ENCODE data around the gene CLTCL1. TPM values are rescaled to one million over a fixed set of nuclear protein-coding genes. Genes with fewer than 3 reads are reported as not detected.

The CLTCL1 gene
- polyA plus RNA-seq, 1 donor (not counting 4 experiments of a cell fraction or from before 2014, with no cell fraction given), result 12.4 TPM

DNA sequence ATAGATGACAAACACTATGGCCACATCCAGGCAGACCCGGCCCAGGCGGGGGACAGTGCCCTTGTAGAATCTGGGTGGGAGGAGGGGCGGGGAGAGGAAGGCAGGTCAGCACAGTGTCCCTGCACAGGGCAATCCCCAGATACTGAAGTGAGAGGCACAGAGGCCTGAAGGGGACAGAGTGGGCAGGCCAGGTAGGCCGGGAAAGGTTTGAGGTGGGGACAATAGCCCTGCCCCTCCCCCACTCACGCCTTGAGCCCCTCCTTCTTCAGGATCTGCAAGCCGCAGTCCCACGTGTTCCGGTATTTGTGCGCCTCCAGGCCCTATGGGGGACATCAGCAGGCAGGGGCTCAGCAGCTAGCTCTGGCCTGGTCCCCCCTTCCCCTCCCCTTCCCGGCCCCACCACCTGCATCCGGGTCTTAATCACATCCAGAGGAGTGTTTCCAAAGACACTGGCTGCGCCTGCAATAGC is 115.3 kb downstream of the CLTCL1 start:
- peaks cover 8% of the 10 kb centered on the region for H3K9me1 ChIP-seq (ENCODE audit: control insufficient read depth, extremely low read depth, insufficient read depth, low read length)
- peaks cover 50% of the 10 kb centered on the region for H3K4me1 ChIP-seq (ENCODE audit: control insufficient read depth, extremely low read depth, insufficient read depth, low read length)
- H3K9me3 ChIP-seq (ENCODE audit: control insufficient read depth, low read depth, low read length), result no peaks in the 10 kb centered on the region
- H3K27ac ChIP-seq (ENCODE audit: control insufficient read depth, insufficient read depth, low read length), result no peak overlapping the region
- H4K20me1 ChIP-seq (ENCODE audit: control insufficient read depth, extremely low read depth, insufficient read depth, low read length), result peaks cover 6% of the 10 kb centered on the region
- no peak overlapping the region for H3K4me3 ChIP-seq (ENCODE audit: control insufficient read depth in 2 of 3, extremely low read depth in 1 of 3, insufficient read depth in 2 of 3, low read depth in 1 of 3, low read length in 3 of 3)
- no peak overlapping the region for H3K9ac ChIP-seq (ENCODE audit: control insufficient read depth, extremely low read depth, insufficient read depth, low read length)
- peaks cover 5 to 18% of the 10 kb centered on the region in 2 experiments for H3K36me3 ChIP-seq (ENCODE audit: control insufficient read depth in 2 of 2, extremely low read depth in 1 of 2, insufficient read depth in 2 of 2, low read length in 2 of 2)
- H3K4me2 ChIP-seq (ENCODE audit: control insufficient read depth, extremely low read depth, insufficient read depth, low read depth, low read length), result no peak overlapping the region
- no peaks in the 10 kb centered on the region for H3K27me3 ChIP-seq (ENCODE audit: control insufficient read depth, extremely low read depth, insufficient read depth, low read length)
- FAIRE-seq (no peak), DNase-seq (ENCODE audit: low read depth, low spot score) (no peak)
- no peak for TF ChIP-seq EZH2 (IDR thresholded peaks at IDR 0.05; ENCODE audit: low read length)
- TF ChIP-seq, protein P1, sequence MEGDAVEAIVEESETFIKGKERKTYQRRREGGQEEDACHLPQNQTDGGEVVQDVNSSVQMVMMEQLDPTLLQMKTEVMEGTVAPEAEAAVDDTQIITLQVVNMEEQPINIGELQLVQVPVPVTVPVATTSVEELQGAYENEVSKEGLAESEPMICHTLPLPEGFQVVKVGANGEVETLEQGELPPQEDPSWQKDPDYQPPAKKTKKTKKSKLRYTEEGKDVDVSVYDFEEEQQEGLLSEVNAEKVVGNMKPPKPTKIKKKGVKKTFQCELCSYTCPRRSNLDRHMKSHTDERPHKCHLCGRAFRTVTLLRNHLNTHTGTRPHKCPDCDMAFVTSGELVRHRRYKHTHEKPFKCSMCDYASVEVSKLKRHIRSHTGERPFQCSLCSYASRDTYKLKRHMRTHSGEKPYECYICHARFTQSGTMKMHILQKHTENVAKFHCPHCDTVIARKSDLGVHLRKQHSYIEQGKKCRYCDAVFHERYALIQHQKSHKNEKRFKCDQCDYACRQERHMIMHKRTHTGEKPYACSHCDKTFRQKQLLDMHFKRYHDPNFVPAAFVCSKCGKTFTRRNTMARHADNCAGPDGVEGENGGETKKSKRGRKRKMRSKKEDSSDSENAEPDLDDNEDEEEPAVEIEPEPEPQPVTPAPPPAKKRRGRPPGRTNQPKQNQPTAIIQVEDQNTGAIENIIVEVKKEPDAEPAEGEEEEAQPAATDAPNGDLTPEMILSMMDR (optimal IDR thresholded peaks at IDR 0.05 in 1 of 3, IDR thresholded peaks at IDR 0.05 in 1 of 3, conservative IDR thresholded peaks at IDR 0.05 in 1 of 3; ENCODE audit: extremely low read depth in 1 of 3, insufficient read depth in 2 of 3, low read length in 3 of 3), result no peak
- dilution Hi-C loops (cut with MboI; ENCODE audit: extremely low pct_ligation_motif_present, low sequenced_read_pairs), result no loop called here
- H2AFZ ChIP-seq (ENCODE audit: control insufficient read depth, low read length), result no peak overlapping the region
- peaks cover 41% of the 10 kb centered on the region for H3K79me2 ChIP-seq (ENCODE audit: control insufficient read depth, insufficient read depth, low read length)

GRCh38 chr22:19175602-19176174 is 115.8 kb downstream of the CLTCL1 start:
- DNase-seq (ENCODE audit: low read depth, low spot score), result no peak
- Histone ChIP-seq H3K27me3 (ENCODE audit: control insufficient read depth, extremely low read depth, insufficient read depth, low read length) (no peaks in the 10 kb centered on the region), H3K36me3 (ENCODE audit: control insufficient read depth in 2 of 2, extremely low read depth in 1 of 2, insufficient read depth in 2 of 2, low read length in 2 of 2) (peaks cover 5 to 18% of the 10 kb centered on the region in 2 experiments), H3K9ac (ENCODE audit: control insufficient read depth, extremely low read depth, insufficient read depth, low read length) (no peak overlapping the region), H3K27ac (ENCODE audit: control insufficient read depth, insufficient read depth, low read length) (no peak overlapping the region), H3K79me2 (ENCODE audit: control insufficient read depth, insufficient read depth, low read length) (peaks cover 41% of the 10 kb centered on the region), H2AFZ (ENCODE audit: control insufficient read depth, low read length) (no peak overlapping the region), H3K4me1 (ENCODE audit: control insufficient read depth, extremely low read depth, insufficient read depth, low read length) (peaks cover 52% of the 10 kb centered on the region), H4K20me1 (ENCODE audit: control insufficient read depth, extremely low read depth, insufficient read depth, low read length) (peaks cover 6% of the 10 kb centered on the region), H3K4me2 (ENCODE audit: control insufficient read depth, extremely low read depth, insufficient read depth, low read depth, low read length) (no peak overlapping the region), H3K4me3 (ENCODE audit: control insufficient read depth in 2 of 3, extremely low read depth in 1 of 3, insufficient read depth in 2 of 3, low read depth in 1 of 3, low read length in 3 of 3) (no peak overlapping the region), H3K9me3 (ENCODE audit: control insufficient read depth, low read depth, low read length) (no peaks in the 10 kb centered on the region), H3K9me1 (ENCODE audit: control insufficient read depth, extremely low read depth, insufficient read depth, low read length) (peaks cover 8% of the 10 kb centered on the region)
- no peak for FAIRE-seq
- dilution Hi-C loops (cut with MboI; ENCODE audit: extremely low pct_ligation_motif_present, low sequenced_read_pairs), result no loop called here
- TF ChIP-seq, protein P1 (optimal IDR thresholded peaks at IDR 0.05 in 1 of 3, IDR thresholded peaks at IDR 0.05 in 1 of 3, conservative IDR thresholded peaks at IDR 0.05 in 1 of 3; ENCODE audit: extremely low read depth in 1 of 3, insufficient read depth in 2 of 3, low read length in 3 of 3), result no peak
- no peak for TF ChIP-seq EZH2 (IDR thresholded peaks at IDR 0.05; ENCODE audit: low read length)
